ENCODE results near the gene GATA3.

GATA3 gene

DNA sequence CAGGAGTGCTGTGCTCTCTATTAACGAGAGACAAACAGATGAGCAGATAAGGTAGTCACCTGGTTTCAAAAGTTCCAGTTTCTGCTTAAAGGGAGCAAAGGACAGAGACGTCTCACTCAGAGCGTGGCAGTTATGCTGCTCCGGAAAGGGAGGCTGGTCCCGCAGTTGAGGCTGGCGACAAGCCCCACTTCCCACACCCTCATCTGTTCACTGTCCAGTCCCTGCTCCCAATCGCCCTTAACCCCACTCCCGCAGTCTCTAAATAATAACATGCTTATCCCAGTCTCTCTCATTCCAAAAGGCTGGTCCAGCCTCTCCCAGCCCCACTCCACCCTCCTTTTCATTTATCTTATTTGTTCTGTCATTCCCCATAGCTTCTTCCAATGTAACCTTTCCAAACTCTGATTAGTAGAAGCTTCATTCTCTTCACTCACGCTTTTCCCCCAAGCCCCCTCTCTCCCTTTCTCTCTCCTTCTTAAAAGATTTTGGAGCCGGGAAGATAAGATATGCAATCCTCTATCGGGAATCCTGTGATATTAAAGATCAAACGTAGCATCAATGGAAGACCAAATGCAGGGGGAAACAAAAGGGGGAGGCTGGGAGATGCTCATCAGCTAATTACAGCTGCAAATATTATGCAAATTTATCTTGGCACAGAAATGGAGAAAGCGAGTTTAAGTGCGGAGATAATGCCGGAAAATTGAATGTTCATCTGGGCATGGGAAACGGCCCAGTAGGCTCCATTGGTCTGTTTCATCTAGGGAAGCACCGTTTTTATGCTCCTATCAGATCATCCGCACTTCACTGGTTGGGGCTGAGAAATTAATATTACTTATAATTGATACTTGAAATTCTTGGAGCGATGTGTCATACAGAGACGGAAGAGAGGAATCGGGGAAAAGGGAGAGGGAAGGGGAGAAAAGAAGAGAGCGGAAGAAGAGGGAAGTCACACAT is 16.3 kb upstream of the GATA3 start:
- DNase-seq = peak in 1 of 2 donors; percentile 17

DNA sequence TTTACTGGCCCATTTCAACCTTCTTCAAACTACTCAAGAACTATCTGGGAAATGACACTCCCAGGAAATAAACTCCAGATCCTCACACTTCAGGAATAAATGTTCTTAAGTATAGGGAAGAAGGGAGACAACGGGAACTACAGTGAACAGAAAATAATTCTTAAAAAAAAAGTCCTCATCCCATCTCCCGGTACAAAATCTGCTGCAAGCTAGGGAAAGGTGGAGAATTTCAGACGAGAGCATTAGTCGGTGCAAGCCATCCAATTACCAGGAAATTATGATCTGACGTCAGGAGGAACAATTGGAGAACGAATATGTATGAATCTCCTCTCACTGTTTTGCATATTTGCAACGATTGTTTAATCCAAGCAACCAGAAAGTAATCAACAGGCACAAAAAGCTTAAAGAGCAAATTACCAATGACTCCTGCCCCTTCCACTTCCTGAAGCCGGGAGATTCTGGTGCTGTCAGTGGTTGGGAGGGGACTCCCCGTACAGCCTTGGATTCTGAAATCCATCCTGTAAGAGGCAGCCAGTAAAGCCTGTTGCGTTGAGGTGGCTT is 15.1 kb upstream of the GATA3 start:
- peak in 1 of 2 donors; percentile 13 for DNase-seq

DNA sequence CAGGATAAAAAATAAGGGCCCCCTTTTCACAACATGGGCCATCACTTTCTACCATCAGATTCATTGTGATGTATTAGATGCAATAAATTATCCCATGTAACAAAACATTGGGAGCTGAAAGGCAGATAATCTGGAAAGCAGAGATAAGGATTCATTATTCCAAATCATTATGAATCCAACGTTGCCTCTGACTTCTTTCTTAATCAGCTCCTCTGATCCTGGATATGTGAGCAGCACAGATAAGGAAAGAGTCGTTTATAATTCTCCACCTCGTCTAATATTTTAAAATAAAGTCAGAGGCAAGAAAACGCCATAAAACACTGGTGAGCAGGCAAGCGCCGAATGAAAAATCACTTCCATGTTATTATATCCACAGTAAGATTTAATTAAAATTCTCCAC is 13.8 kb upstream of the GATA3 start:
- no peak for DNase-seq

DNA sequence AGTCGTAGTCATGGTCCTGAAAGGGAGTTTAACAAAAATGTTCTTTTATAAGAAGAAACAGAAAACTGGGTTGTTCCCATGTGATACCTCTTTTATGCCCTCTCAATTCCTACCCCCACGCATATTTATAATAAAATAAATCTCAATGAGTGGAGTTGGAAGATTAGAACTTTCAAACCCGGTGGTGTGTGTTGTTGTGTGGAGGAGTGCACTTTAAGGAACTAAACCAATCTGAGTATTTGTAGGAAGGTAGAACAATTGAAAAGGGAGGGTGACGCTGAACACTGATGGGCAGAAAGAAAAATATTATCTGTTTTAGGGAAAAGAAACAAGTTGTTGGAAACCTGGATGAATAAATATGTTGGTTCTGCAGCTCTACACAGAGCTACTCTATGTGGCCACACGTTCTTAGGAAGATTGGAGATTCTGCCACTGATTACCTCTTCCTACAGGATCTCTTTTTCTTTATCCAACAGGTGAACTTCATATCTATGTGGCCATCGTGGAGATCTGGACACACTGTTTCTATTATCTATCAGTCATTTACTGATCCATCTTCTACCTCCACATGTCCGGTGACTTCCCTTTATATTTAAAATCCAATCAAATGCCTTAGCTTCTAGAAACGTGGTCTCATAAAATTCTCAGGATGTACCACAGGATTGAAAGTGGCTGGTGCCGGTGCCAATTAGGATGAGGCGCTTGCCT is 13.1 kb upstream of the GATA3 start:
- DNase-seq = no peak

DNA sequence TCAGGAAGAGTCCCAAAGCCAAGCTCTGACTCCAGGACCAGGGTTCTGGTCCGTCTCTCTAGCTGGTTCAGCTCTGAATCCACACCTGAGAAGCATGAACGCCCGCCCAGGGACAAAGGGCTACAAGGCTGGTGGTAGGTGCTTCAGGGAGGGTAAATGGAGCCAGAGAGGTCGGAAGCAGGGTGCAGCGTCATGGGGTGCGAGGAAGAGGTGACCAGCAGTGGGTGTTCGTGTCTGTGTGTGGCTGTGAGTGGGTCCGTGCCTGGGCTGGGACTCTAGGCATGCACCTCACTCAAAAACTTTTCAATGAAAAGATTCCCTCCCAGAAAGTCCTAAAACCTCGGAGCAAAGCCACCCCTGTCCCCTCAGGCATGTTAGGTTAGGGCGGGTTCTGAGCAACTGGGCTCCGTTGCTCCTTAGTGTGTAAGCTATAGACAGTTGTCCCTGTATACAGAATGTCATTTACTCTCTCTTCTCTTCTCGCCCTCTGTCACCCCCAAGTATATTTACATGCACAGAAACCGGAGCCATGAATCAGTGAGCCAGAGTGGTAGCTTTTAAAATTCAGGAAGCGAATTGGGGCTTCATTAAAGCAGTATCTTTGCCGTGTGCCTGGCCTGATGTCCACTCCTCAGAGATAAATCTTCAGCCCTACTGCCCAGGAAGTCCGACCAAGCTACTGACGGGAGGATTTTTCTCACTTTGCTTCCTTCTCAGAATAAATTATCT is 12.3 kb upstream of the GATA3 start:
- no peak for DNase-seq

DNA sequence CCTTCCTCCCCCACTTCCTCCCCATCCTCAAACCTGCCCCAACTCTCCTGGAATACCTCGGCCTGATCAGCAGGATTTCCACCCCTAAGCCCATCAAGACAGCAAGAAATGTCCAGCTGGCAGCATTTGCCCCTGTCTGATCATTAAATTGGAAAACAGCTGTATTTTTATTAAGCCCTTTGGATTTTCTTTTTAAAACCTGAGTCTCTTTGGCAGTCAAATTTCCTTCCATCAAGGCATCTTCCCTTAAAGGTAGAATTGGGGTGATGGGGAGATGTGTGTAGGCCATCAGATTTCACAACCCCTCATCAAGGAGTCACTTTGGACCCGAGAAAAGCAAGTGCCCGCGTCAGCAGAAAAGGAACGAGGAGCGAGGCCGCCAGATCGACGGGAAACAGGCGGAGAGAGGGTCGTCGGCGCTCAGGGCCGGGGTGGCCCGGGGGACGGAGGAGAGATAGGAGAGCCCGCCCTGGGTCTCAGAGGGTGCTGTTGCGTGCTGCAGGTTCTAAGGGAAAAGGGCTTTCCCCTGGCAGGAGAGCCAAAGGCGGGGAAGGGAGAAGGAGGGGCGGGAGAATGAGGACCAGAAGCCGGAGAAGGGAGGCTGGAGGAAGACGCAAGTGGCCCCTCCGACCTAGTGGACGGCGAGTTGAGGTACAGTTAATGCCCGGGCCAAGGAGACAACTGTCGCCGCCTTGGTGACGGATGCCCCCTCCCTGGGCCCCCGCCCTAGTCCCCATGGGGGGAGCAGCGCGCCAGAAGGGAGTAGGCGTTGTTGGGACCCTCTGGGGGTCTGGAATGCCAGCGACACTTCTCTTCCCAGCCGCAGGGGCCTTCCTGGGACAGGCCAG is 11.5 kb upstream of the GATA3 start:
- no peak for DNase-seq

DNA sequence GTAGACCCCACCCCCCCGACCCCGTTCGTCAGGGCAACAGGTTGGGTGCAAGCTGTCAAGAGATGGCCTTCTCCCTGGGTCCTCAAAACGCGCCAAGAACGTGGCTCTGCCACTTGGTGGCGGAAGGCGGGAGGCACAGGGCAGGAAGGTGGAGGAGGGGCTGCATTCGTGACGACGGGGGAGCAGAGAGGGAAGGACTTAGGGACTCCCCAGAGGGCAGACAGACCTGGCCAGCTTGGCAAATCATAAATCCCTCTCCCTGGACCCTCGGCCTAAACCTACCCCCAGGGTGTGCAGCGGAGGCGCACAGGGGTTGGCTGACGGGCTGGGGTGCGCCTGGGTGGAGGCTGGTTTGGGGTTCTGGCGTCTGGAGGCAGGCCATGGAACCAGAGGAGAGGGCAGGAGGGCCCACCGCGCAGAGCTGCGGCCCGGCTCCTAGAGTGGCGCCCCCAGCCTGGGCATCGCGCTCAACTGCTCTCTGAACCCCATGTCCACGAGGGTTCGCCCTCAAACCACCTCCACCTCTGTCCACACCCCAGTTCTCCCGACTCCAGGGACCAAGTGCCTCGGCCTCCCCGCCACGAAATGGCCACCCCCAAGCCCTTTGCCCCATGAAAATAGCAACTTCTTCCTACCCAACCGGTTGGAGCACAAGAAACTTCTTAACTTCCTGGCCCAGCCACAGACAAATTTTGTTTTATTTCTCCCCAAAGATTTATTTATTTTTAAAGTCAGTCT is 10.8 kb upstream of the GATA3 start:
- DNase-seq = peak; percentile 43 to 57

DNA sequence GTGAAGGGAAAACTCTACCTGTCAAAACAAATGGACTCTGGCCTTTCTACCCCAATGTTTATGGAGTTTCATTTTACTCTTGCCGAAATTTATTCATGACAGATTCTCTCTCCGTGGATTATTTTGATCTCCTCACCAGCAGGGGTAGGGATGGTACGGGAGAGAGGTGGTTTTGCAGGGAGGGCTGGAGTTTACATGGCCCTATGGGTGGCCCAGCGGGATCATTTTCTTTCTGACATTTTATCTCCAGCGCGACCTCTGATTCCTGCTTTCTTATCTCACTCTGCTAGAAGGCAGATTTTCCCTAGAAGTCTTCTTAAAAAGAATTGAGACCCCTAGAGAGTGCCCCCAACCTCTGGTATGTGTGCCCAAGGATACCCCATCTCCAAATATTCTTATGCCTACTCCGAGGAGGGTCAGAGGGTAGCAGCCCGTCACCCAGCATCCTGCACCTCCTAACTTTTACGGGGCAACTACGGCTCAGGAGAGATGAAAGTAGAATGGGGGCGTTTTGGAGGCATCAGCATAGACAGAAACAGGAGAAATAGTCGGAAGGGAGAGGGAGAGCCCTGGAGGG is 10.1 kb upstream of the GATA3 start:
- no peak for DNase-seq

DNA sequence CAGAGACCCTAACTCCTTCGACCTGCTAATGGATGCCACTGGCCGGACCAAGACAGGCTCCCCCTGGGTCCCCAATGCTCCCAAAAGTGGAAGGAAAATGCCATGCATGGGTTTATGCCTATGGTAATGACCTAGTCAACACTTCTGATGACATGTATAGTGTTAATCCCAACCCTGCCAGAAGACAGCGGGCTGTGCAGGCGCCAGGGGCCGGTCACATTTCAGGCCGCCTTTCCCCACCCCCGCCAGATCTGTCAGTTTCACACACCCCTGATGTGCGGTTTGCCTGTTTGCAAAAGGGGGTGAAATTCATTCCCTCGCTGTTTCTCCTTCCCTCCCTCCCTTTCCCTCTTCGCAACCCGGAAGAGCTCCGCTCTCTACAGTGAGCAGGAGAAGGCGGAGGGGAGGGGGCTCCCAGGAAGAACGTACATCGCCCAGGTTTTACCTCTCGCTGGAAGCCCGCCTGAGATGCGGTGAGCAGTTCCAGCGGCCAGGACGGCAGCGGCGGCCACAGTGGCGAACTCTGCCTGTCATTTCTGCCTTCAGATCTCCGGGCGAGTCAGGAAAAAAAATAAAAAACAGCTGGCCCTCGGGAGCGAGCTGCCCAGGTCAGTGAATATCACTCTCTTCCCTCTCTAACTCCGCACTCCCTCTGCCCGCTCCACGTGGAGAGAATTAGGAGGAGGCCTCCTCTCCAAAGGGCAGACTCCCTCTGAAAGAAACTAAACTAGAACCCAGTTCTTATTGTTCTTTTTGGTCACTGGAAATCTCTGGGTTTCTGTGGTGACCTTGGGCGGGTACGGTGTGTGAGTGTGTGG is 9.4 kb upstream of the GATA3 start:
- DNase-seq = no peak

DNA sequence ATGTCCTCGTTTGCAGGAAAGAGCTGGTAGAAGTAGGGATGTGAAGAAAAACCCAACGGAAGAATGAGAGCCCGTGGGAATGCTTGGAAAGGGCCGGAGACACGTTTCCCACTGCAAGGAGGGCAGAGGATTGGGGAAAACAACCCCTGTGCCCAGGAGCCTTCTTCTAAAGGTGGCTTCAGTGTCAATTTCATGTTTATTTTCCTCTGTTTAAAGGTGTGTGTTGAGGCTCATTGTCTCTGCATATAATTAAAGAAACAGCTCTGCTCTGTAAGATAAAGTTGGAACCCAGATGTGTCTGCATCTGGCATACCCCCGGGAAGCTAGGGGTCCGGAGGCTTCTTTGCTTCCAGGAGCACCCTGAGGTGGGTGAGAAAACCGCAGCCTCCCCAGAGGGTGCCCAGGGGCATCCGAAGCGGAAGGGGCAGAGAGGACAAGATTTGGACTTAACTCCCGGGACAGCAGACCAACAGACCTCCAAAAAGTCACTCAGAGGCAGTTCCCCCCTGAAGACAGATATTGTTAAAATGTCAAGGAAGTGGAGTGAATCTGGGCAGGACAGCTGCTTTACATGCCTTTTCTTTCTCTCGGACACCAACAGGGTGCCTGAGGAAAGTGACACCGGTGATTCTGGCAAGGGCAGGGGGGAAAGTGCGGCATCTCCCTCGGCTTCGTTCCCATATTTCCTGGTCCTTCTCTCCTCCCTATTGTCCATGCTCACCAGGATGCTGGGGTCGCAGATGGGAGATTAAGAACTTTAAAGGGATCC is 8.6 kb upstream of the GATA3 start:
- no peak for DNase-seq

DNA sequence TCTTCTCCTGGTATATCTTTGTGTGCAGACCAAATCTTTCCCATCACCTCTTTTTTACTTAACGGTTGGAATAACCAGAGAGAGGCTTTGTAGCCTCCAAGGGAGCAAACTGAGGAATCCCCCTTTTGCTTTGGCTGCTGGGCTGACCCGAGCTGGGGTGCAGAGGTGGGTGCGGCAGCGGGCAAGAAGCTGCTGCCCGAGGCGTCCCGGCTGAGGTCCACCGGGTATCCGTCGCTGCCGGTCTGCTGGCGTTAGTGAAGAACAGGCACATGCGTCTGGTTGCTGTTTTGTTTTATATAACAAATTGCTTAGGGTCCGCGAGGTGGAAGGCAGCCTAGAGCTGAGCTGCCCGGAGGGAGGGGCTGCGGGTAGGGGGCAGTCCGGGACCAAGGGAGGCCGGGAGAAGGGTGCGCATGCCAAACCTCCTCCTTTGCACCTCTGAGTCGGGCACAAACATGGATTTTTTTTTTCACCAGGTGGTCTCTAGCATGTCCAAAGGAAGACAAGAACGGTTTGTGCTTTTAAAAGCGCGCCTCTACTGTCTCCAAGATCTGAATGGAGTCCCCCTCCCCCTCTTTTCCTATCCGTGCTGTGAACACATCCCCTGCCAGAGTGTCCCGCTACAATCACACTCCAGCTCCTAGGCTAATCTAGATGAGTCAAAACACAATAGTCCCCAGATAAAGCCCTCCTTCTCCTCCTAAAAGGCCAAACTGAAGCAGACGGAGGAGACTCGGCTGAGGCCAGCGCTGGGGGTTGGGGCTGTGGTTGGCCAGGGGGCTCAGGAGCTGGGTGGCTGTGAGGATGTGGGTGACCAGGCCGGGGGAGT is 6.8 kb upstream of the GATA3 start:
- no peak for DNase-seq

DNA sequence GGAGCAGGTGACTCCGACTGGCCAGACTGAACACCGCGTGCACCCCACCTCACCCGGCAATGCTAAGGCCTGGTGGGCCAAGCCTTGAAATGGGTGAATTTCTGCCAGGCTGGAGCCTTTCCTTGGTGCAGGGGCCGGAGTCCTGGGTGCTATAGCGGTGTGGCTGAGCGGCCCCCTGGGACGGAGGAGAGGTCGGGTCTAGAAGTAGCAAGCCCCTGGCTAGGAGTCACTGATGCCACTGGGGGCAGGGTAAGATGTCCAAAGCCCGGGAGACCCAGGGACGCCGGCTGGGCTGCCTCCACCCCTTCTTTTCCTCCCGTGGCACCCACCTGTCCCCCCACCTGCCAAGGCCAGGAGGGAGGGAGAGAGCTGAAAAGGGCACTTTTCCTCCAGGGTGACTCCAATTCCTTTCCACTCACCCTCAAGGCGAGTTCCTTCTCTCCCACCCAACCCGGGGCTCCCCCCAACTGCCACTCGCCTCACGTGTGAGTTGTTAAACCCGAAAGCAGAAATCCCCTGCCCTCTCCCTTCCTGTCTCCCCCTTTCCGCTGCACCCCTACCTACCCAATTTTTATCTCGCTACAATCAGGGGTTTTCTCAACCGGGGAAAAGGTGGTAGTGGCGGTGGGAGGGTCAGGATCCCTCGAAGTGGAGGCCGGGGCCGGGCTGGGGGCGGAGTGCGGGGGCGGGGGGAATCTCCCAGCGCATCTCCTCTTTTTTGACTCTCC is 6.0 kb upstream of the GATA3 start:
- peak; percentile 65 to 84 for DNase-seq

DNA sequence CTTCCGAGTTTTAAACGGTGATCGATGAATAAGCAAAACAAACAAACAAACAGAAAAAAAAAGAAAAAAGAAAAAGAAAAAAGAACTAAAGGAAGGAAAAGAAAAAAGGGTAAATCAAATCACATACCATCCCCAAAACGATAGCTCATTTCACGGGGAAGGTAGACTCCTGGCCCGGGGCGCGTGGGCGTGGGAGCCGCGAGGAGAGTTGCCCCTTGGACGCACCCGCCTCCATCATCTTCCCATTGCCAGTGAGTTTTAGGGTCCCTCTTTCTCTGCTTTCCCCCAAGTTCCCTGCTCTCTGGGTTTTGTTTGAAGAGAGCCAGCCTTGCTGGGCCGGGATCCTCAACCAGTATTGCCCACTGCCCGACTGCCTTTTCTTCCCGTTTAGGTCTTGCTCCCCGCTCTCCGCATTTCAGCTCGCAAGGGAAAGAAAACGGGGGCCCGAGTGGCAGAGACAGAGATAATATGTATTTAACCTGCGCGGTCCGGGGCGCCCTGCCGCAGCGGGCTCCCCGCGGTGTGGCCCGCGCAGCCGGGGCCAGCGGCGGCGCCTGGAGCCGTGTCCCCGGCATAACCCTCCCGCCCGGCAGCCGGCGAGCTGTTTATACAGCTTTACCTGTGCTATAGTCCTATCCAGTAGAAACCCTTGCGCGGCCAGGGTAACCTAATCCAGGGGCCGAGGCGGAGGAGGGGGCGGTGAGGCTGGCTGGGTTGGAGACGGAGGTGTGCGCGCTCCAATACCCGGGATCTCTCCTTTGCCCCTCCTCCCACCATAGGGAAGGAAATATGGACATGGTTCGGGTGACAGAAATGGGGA is 5.2 kb upstream of the GATA3 start:
- DNase-seq = no peak

DNA sequence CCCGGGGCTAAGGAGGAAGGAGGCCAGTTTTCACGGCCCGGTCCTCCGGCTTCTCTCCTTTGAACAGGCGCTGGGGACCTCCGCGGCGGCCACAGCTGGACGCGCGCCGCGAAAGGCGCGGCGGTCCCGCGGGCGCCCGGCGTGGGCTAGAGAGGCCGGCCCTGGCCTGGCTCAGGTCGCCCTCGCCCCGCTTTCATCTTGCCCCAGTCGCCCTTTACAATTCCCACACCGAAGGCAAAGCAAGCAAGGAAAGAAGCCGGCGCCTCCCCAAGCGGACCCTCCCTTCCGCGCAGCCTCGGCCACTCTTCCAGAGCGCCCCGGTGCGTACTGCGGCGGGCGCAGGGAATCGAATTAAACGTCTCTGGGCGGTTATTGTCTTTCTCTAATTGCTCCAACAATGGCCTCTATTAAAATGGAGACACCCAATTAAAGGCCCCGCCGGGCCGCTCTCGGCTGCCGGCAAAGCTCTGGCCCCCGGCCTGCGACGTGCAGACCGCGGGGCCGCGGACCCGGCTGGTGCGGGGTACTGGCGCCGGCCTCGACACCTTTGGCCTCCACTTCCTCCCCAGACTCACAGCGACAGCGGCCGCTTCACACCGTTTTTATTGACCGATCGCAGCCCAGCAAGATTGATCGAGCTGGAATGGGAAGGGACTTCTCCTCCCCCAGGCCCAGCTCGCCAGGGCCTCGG is 4.5 kb upstream of the GATA3 start:
- DNase-seq = no peak

DNA sequence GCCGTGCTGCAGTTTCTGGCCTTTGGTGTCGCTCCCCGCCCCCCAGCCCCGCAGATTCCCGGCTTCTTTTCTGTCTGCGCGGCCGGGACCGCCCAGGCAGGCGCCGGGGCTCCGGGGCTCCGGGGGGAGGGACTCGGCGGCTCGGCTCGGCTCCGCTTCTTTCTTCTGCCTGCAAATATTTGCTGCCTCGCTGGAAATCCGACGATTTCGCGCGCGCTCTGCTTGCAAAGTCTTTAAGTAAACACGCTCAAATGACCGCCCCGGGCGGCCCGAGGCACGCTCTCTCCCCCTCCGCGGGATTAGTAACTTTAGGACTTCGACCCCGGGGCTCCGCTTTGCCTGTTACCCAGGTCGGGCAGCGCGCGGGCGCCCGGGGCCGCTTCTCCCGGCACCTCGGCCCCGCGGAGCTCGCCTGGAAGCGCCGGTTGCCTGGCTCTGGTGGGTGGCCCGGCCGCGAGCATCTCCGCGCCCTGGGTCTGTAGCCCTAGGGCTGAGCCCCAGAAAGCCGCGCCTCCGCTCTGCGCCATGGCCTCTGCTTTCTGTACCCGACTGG is 3.9 kb upstream of the GATA3 start:
- DNase-seq = no peak
